AG04450 (cell line): ENCODE measurements around the gene IRAK1. TPM values are rescaled to one million over a fixed set of nuclear protein-coding genes. Genes with fewer than 3 reads are reported as not detected.

ENCODE experiments used
- CTCF ChIA-PET: fragments of 300-600, 350-600 bp; formaldehyde crosslinking; extraction: SDS; loops from one replicate; lab custom pipeline; 2022; ENCODE audit warnings: antibody characterized with exemption, inconsistent platforms; lab: Charles Lee
- POLR2A ChIA-PET: fragments of 350-600 bp; formaldehyde crosslinking; extraction: SDS; loops from one replicate; lab custom pipeline; 2021; ENCODE audit warnings: antibody characterized with exemption, inconsistent platforms; lab: Yijun Ruan, JAX
- DNase-seq: peaks from one replicate; pipeline ENCODE4 v3.0.0-alpha.2; 2011; ENCODE audit warnings: low read depth, low spot score
- H3K27ac ChIP-seq: one replicate; pipeline ENCODE4 v1.5.1; 2012; ENCODE audit warnings: low read depth, low read length, control low read depth
- H3K27me3 ChIP-seq: one replicate; pipeline ENCODE4 v1.6.0; 2012; ENCODE audit warnings: low read length; ENCODE audit not compliant: control insufficient read depth, insufficient read depth
- H3K4me3 ChIP-seq: 2 replicates; pipeline ENCODE4 v1.5.1; 2011; ENCODE audit warnings: mild to moderate bottlenecking, low read depth, low read length, control low read depth
- H3K9me3 ChIP-seq: 2 replicates; pipeline ENCODE4 v1.5.1; 2012; ENCODE audit warnings: low read length; ENCODE audit not compliant: control insufficient read depth, insufficient read depth
- polyA plus RNA-seq: library from polyadenylated mRNA; depleted of rRNA; stranded (reverse); fragments of >200 nt; gene quantifications from 2 replicates; pipeline ENCODE4 v1.2.3, GENCODE V29; 2011
- TF ChIP-seq, protein P1 (sequence below): IDR thresholded peaks from 2 replicates; pipeline ENCODE4 v1.5.1; 2011; ENCODE audit warnings: low read depth, low read length, control low read depth, inconsistent platforms

IRAK1 gene
- polyA plus RNA-seq, 1 experiment: 31.6 TPM

DNA sequence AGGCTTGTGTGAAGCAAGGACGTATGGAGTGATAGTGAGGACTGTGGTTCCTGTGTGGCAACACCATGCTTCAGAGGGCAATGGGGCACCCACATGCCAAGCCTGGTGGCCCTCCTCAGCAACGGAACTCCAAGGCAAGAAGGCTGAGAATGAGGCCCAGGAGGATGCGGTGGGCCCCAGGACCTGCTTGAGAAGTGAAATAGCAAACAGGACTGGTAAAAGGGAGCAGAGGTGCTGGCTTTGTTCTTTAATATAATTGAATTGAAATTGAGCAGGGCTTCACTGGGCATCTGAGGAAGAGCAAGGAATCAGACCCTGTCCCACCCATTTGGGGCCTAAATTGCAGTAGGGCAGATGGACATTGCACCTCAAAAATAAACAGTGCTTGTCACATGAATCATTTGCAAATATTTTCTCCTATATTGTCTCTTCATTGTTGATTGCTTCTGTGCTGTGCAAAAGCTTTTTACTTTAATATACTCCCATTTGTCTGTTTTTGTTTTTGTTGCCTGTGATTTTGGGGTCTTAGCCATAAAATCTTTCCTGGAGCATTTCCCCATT is 44.9 kb downstream of the IRAK1 start:
- POLR2A ChIA-PET: no interaction called here
- no peak overlapping the region for H3K27ac ChIP-seq
- no peak for DNase-seq
- TF ChIP-seq, protein P1, sequence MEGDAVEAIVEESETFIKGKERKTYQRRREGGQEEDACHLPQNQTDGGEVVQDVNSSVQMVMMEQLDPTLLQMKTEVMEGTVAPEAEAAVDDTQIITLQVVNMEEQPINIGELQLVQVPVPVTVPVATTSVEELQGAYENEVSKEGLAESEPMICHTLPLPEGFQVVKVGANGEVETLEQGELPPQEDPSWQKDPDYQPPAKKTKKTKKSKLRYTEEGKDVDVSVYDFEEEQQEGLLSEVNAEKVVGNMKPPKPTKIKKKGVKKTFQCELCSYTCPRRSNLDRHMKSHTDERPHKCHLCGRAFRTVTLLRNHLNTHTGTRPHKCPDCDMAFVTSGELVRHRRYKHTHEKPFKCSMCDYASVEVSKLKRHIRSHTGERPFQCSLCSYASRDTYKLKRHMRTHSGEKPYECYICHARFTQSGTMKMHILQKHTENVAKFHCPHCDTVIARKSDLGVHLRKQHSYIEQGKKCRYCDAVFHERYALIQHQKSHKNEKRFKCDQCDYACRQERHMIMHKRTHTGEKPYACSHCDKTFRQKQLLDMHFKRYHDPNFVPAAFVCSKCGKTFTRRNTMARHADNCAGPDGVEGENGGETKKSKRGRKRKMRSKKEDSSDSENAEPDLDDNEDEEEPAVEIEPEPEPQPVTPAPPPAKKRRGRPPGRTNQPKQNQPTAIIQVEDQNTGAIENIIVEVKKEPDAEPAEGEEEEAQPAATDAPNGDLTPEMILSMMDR: no peak
- H3K9me3 ChIP-seq: no peaks in the 10 kb centered on the region; the same call in 1 of the 2 replicates
- no peak overlapping the region for H3K4me3 ChIP-seq
- CTCF ChIA-PET: interaction anchor here (0.6 kb wide), 1 partner anchor 400 kb away, joined by 3 read pairs; the partner anchor contains the start of gene FLNA
- no peaks in the 10 kb centered on the region for H3K27me3 ChIP-seq

DNA sequence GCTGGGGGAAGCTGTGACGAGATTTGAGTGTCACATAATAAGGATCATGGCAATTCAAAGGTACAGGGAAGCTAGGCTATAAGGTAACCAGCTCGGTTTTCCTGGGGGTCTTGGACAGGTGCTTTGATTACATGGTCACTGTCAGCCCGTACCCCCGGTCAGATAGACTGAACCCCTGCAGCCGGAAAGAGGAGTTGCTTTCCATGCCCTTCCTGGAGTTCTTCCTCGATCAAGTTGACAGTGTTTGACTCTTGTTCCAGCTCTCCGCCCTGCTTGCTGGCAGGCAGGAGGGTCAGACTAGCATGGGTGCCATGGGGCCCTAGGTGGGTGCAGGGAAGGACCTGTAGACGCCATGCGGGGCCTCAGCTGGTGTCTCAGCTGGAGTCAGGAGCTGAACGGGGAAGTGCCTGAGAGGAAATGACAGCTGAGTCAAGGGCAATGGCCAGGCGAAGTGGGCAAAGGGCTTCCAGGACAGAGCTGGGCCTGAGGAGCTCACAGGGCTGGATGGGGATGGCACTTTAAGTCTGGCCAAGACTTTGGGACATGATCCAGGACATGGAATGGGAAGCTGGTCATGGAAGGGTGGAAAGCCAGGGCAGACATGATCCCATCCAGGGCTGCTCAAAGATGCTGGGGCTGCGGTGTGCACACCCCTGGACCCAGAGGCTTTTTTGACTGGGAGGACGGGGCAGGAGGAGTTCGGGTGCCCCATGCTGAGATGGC is 45.5 kb downstream of the IRAK1 start:
- DNase-seq: no peak
- TF ChIP-seq, protein P1: no peak
- Histone ChIP-seq H3K27ac (no peak overlapping the region), H3K4me3 (no peak overlapping the region), H3K27me3 (no peaks in the 10 kb centered on the region), H3K9me3 (no peaks in the 10 kb centered on the region; the same call in 1 of the 2 replicates)
- CTCF ChIA-PET: interaction anchor here (0.6 kb wide), 1 partner anchor 400 kb away, joined by 3 read pairs; the partner anchor contains the start of gene FLNA
- POLR2A ChIA-PET: no interaction called here

DNA sequence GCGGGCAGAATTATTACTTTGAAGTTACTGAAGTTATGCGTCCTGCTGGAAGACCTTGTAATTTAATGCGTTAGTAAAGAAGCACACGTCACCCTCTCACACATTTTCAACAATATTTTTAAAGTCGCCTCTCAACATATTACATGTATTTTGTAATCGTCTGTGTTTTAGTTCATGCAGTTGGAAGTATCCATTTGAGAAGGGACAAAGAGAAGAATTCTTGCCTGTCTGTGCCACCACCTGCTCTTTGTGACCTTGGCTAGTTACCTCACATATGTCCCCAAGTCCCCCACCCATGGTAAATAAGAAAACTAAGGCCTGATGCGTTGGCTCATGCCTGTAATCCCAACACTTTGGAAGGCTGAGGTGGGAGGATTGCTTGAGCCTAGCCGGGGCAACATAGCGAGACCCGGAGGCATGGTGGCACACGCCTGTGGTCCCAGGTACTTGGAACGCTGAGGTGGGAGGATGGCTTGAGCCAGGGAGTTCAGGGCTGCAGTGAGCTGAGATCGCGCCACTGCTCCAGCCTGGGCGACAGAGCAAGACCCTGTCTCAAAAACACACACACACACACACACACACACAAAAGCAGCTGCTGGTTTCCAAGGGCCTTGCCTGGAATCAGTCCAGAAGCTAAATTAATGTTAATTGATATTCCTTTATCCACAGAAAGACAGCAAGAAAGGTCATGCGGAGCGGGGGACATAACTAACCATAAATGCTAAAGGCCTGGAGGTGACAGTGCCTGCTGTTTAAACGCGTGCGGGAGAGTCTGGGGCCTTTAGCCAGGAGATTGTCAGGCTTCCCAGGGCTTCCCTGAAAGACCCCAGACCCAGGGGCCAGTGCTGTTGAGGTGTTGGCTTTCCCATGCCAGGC is 46.3 kb downstream of the IRAK1 start:
- Histone ChIP-seq H3K27me3 (no peaks in the 10 kb centered on the region), H3K27ac (peak overlapping the region; percentile 68), H3K4me3 (peak overlapping the region; percentile 59), H3K9me3 (no peaks in the 10 kb centered on the region; the same call in 1 of the 2 replicates)
- TF ChIP-seq, protein P1: no peak
- CTCF ChIA-PET: no interaction called here
- no peak for DNase-seq
- POLR2A ChIA-PET: no interaction called here

DNA sequence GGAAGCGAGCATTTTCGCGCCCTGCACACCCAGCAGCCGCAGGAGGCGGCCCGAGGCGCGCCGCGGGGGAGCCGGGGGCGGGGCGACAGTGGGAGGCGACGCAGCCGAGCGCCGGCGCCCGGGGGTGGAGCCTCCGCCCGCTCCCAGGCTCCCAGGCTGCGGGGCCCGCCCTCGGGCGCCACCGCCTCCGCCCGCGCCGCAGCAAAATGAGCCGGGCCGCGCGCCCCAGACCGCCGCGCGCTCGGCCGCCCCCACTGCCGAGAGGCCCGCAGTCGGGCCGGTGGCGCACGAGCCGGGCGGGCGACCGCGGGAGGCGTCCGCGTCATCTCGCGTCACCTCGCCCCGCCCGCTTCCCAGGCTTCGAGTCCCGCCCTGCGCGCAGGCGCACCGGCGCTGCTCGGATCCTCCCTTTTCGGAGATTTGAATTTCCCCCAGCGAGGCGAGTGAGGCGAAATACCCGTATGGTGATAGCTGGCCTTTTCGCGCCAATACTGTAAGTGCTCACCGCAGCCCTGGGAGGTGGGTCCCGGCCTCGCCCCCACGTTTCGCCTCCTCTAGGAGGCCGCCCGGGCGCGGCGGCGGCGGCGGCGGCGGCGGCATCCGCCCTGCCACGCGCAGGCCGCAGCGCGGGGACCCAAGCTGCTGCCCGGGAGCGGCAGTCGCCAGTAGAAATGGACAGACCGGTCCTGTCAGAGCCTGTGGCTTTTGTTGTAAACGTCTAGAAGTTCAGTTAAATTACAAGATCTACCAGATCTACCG is 47.2 kb downstream of the IRAK1 start, which contains the start of gene TMEM187:
TSS of gene TMEM187 (plus strand) at position 387 of the 759 bp plus-strand sequence. CDS start 9,309 bp downstream, outside the sequence.
- CTCF ChIA-PET: interaction anchor here (0.9 kb wide), 1 partner anchor 26 kb away, joined by 3 read pairs; no protein-coding TSS in a partner anchor
- Histone ChIP-seq H3K27ac (peak within 1 kb of the TSS; percentile 98), H3K9me3 (no peaks in the 10 kb centered on the region; the same call in 1 of the 2 replicates), H3K27me3 (no peaks in the 10 kb centered on the region), H3K4me3 (peak within 1 kb of the TSS; percentile 83)
- peak; percentile 55 for DNase-seq
- POLR2A ChIA-PET: interaction anchor here (0.6 kb wide), 2 partner anchors 28 to 30 kb away, joined by 3 read pairs; no protein-coding TSS in a partner anchor
- TF ChIP-seq, protein P1: no peak
